ENCODE results near the gene CHRM3. TPM values are rescaled to one million over a fixed set of nuclear protein-coding genes. Genes with fewer than 3 reads are reported as not detected.

The CHRM3 gene
- total RNA-seq, 2 donors from 2014 or later, result 57.4 to 67.2 TPM

DNA sequence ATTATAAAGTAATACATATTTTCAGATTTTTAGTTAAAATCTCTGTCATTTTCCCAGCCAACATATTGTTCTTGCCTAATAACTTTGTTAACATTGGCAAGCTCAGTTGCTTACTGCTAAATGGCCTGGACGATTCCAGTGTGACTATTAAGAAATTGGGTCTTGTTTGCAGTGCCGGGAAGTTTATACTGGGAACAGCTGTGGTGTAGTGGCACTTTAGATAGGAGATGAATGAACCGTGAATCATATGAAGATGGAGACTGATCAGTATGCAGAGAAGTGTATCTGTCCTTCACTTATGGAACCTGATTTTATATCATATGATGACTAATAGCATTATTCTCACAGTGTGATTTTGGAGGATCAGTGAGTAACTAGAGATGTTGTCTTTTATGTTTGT, 3.3 kb downstream of the CHRM3 start:
- intact Hi-C loops (cut with DNase I), result loop anchor here (10.0 kb wide), 1 partner anchor 75 kb away; no protein-coding TSS in a partner anchor
- 28 to 39% methylated on average over 3 of the region's 3 CpGs for WGBS, 2 donors
- H3K4me3 ChIP-seq, result no peak overlapping the region
- DNase-seq, result peak; percentile 41 to 72 (median 57)
- no peaks in the 10 kb centered on the region for H3K27me3 ChIP-seq
- H3K27ac ChIP-seq, result peak overlapping the region in 2 of 4 donors; percentile 94 to 97
- no peaks in the 10 kb centered on the region for H3K36me3 ChIP-seq (replicated peaks in 1 of 2; ENCODE audit: insufficient read depth in 1 of 2, low read depth in 2 of 2)
- peak; percentile 20 for ATAC-seq
- H3K4me1 ChIP-seq, result peaks cover 39% of the 10 kb centered on the region
- no peaks in the 10 kb centered on the region for H3K9me3 ChIP-seq
- TF ChIP-seq POLR2A (IDR thresholded peaks at IDR 0.05), result peak in 2 of 3 donors; percentile 29 to 40
- TF ChIP-seq, protein P1, sequence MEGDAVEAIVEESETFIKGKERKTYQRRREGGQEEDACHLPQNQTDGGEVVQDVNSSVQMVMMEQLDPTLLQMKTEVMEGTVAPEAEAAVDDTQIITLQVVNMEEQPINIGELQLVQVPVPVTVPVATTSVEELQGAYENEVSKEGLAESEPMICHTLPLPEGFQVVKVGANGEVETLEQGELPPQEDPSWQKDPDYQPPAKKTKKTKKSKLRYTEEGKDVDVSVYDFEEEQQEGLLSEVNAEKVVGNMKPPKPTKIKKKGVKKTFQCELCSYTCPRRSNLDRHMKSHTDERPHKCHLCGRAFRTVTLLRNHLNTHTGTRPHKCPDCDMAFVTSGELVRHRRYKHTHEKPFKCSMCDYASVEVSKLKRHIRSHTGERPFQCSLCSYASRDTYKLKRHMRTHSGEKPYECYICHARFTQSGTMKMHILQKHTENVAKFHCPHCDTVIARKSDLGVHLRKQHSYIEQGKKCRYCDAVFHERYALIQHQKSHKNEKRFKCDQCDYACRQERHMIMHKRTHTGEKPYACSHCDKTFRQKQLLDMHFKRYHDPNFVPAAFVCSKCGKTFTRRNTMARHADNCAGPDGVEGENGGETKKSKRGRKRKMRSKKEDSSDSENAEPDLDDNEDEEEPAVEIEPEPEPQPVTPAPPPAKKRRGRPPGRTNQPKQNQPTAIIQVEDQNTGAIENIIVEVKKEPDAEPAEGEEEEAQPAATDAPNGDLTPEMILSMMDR (IDR thresholded peaks at IDR 0.05), result no peak

DNA sequence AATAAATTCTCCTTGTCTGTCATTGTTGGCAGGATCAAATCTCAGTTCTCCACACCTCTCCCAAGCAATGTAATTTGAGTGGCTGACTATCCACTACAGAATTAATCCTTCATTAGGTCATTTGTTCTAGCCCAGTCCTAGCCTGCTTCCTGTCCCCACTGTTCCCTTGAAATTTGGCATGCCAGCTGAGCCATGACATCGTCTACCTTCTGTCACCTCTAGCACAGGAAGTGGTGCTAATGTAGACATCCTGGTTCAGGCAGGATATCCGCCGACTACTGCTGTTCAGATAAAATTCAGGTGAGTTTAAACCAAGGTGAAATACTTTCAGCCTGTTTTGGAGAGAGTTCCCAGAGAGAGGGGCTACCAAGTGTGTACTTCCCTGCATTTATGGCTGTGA, 5.9 kb downstream of the CHRM3 start:
- peaks cover 33% of the 10 kb centered on the region for H3K4me1 ChIP-seq
- H3K36me3 ChIP-seq (replicated peaks in 1 of 2; ENCODE audit: insufficient read depth in 1 of 2, low read depth in 2 of 2), result no peaks in the 10 kb centered on the region
- TF ChIP-seq POLR2A (IDR thresholded peaks at IDR 0.05), result no peak
- TF ChIP-seq, protein P1 (IDR thresholded peaks at IDR 0.05), result no peak
- intact Hi-C loops (cut with DNase I), result no loop called here
- H3K9me3 ChIP-seq, result no peaks in the 10 kb centered on the region
- ATAC-seq, result peak; percentile 49
- peak overlapping the region in 2 of 4 donors; percentile 15 to 37 for H3K27ac ChIP-seq
- 47 to 67% methylated on average over 3 of the region's 3 CpGs for WGBS, 2 donors
- no peaks in the 10 kb centered on the region for H3K27me3 ChIP-seq
- peak; percentile 36 to 50 (median 40) for DNase-seq
- no peak overlapping the region for H3K4me3 ChIP-seq

DNA sequence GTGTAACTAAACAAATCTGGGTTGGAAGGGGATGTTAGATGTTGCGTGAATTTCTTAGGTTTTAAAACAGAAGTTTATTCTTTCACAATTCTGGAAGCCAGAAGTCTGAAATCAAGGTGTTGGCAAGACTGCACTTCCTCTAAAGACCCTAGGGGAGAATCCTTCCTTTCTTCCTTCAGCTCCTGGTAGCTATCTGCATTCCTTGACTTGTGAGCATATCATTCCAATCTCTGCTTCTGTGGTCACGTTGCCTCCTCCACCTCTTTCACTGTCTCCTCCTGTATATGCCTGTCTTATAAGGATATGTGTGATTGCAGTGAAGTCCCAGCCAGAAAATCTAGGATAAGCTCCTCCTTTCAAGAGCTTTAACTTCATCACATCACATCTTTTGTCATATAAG, 7.7 kb downstream of the CHRM3 start:
- Histone ChIP-seq H3K27ac (no peak overlapping the region), H3K4me1 (peaks cover 33% of the 10 kb centered on the region), H3K9me3 (no peaks in the 10 kb centered on the region), H3K36me3 (replicated peaks in 1 of 2; ENCODE audit: insufficient read depth in 1 of 2, low read depth in 2 of 2) (no peaks in the 10 kb centered on the region), H3K4me3 (no peak overlapping the region), H3K27me3 (no peaks in the 10 kb centered on the region)
- intact Hi-C loops (cut with DNase I), result no loop called here
- DNase-seq, result no peak
- WGBS, 2 donors, result 62 to 70% methylated on average over 2 of the region's 2 CpGs
- TF ChIP-seq POLR2A (IDR thresholded peaks at IDR 0.05), result no peak
- TF ChIP-seq, protein P1 (IDR thresholded peaks at IDR 0.05), result no peak
- ATAC-seq, result no peak

DNA sequence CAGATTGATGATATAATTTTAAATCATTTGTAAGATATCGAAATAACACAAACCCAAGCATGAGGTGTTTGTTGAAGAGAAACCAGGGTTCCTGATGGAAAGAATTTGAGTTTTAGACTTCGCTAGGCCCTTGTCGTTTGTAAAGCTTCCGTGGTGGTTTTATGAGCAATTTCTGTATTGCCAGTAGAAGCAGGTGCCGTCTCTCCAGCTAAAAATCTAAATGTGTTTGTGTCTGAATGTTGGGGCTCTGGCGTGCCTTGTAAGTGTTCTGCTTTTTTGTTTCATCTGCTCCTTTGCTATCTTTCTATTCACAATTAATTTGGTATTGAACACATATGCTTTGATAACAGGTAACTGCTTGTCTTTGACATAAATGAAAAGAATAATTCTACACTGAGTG, 27.5 kb downstream of the CHRM3 start:
- Histone ChIP-seq H3K27ac (no peak overlapping the region), H3K4me1 (peaks cover 36% of the 10 kb centered on the region), H3K27me3 (no peaks in the 10 kb centered on the region), H3K9me3 (no peaks in the 10 kb centered on the region), H3K36me3 (replicated peaks in 1 of 2; ENCODE audit: insufficient read depth in 1 of 2, low read depth in 2 of 2) (no peaks in the 10 kb centered on the region), H3K4me3 (no peak overlapping the region)
- DNase-seq (no peak), ATAC-seq (no peak)
- 37 to 74% methylated on average over 6 of the region's 6 CpGs for WGBS, 2 donors
- intact Hi-C loops (cut with DNase I), result no loop called here
- TF ChIP-seq POLR2A (IDR thresholded peaks at IDR 0.05), result no peak
- TF ChIP-seq, protein P1 (IDR thresholded peaks at IDR 0.05), result no peak

DNA sequence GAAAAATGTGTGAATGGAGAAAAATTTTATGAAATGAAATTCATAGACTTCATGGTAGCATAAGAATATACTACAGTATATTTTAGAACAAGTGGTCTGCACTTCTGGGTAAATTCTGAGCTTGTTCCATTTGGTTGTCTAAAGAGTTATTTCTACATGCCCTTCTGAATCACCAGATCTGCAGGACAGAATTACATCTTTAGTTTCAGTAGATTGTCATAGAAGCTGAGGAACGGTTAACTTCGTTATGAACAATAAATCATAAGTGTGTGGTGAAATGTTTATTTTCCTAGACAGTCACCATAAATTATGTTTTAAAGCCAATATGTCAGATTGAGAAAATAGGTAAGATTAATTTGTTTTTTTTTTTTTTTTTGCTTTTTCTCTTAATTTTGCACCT, 30.9 kb downstream of the CHRM3 start:
- intact Hi-C loops (cut with DNase I), result no loop called here
- WGBS, 2 donors, result 40 to 49% methylated on average over 2 of the region's 2 CpGs
- Histone ChIP-seq H3K36me3 (replicated peaks in 1 of 2; ENCODE audit: insufficient read depth in 1 of 2, low read depth in 2 of 2) (no peaks in the 10 kb centered on the region), H3K9me3 (no peaks in the 10 kb centered on the region), H3K4me1 (peaks cover 32% of the 10 kb centered on the region), H3K27me3 (no peaks in the 10 kb centered on the region), H3K4me3 (no peak overlapping the region), H3K27ac (no peak overlapping the region)
- ATAC-seq (no peak), DNase-seq (no peak)
- TF ChIP-seq POLR2A (IDR thresholded peaks at IDR 0.05), result no peak
- TF ChIP-seq, protein P1 (IDR thresholded peaks at IDR 0.05), result no peak

Measured in body of pancreas (tissue), 4 donors.